ENCODE results near the gene HIVEP1.

- TF ChIP-seq CTCF (IDR thresholded peaks at IDR 0.05), result no peak
- TF ChIP-seq POLR2AphosphoS5 (IDR thresholded peaks at IDR 0.05), result no peak
- TF ChIP-seq POLR2A (IDR thresholded peaks at IDR 0.05), result no peak
- no peak for TF ChIP-seq EP300 (IDR thresholded peaks at IDR 0.05)
Observed at GRCh38 chr6:11968241-11968806, 43.8 kb upstream of the HIVEP1 start.

Data from upper lobe of left lung (tissue), 4 donors.